NCI-H748 treated with DMSO at 0.1 percent for 48 hours (cell line): ENCODE results near the gene DPF3.

Experiments used
- DNase-seq: peaks from one replicate; lab custom pipeline; 2025; lab: John Stamatoyannopoulos, UW

Gene DPF3

GRCh38 chr14:72615451-72616121 lies 278.3 kb downstream of the DPF3 start:
- DNase-seq, result no peak

GRCh38 chr14:72614891-72615415 lies 278.9 kb downstream of the DPF3 start:
- DNase-seq, result no peak

GRCh38 chr14:72614365-72614764 lies 279.5 kb downstream of the DPF3 start:
- no peak for DNase-seq

GRCh38 chr14:72613975-72614319 lies 280.0 kb downstream of the DPF3 start:
- DNase-seq, result no peak

- DNase-seq, result no peak
Measured at GRCh38 chr14:72613231-72613974, 280.5 kb downstream of the DPF3 start.

- no peak for DNase-seq
Measured at GRCh38 chr14:72612041-72612440, 281.9 kb downstream of the DPF3 start.

GRCh38 chr14:72611506-72611905 lies 282.4 kb downstream of the DPF3 start:
- no peak for DNase-seq

- DNase-seq, result no peak
Measured at GRCh38 chr14:72610831-72611200, 283.1 kb downstream of the DPF3 start.

- DNase-seq, result no peak
Measured at GRCh38 chr14:72610096-72610830, 283.6 kb downstream of the DPF3 start.

GRCh38 chr14:72609205-72609916 lies 284.5 kb downstream of the DPF3 start:
- no peak for DNase-seq

- DNase-seq, result no peak
Measured at GRCh38 chr14:72608391-72609204, 285.3 kb downstream of the DPF3 start.

GRCh38 chr14:72607386-72608130 lies 286.3 kb downstream of the DPF3 start:
- DNase-seq, result no peak

- DNase-seq, result no peak
Measured at GRCh38 chr14:72606879-72607278, 287.0 kb downstream of the DPF3 start.

GRCh38 chr14:72605921-72606220 lies 288.0 kb downstream of the DPF3 start:
- no peak for DNase-seq

GRCh38 chr14:72605096-72605920 lies 288.6 kb downstream of the DPF3 start:
- no peak for DNase-seq

- DNase-seq, result no peak
Measured at GRCh38 chr14:72604133-72604532, 289.8 kb downstream of the DPF3 start.

GRCh38 chr14:72603639-72604038 lies 290.3 kb downstream of the DPF3 start:
- DNase-seq, result no peak

- no peak for DNase-seq
Measured at GRCh38 chr14:72600551-72601330, 293.2 kb downstream of the DPF3 start.
